ENCODE results near the gene AFF3. TPM values are rescaled to one million over a fixed set of nuclear protein-coding genes. Genes with fewer than 3 reads are reported as not detected.

The AFF3 gene
- total and polyA plus RNA-seq, 3 donors from 2014 or later = 18.0 to 34.4 (median 27.1) TPM

GRCh38 chr2:99514357-99514756, 628.0 kb downstream of the AFF3 start:
- no peaks in the 10 kb centered on the region for H3K9me3 ChIP-seq
- 89 to 95% methylated on average over 4 of the region's 4 CpGs for WGBS, 2 donors
- H3K36me3 ChIP-seq (ENCODE audit: low read depth, missing control alignments) = no peaks in the 10 kb centered on the region
- no peaks in the 10 kb centered on the region for H3K27me3 ChIP-seq
- no peak overlapping the region for H3K4me3 ChIP-seq
- no peak overlapping the region for H3K27ac ChIP-seq
- intact Hi-C loops (cut with DNase I; ENCODE audit: low total_unique reads) = no loop called here
- no peak for DNase-seq
- H3K4me1 ChIP-seq = no peaks in the 10 kb centered on the region
- TF ChIP-seq POLR2A (IDR thresholded peaks at IDR 0.05) (no peak), CTCF (IDR thresholded peaks at IDR 0.05) (no peak)

- Histone ChIP-seq H3K9me3 (no peaks in the 10 kb centered on the region), H3K27ac (no peak overlapping the region), H3K4me1 (no peaks in the 10 kb centered on the region), H3K36me3 (ENCODE audit: low read depth, missing control alignments) (no peaks in the 10 kb centered on the region), H3K4me3 (no peak overlapping the region), H3K27me3 (no peaks in the 10 kb centered on the region)
- intact Hi-C loops (cut with DNase I; ENCODE audit: low total_unique reads) = no loop called here
- TF ChIP-seq CTCF (IDR thresholded peaks at IDR 0.05) (no peak), POLR2A (IDR thresholded peaks at IDR 0.05) (no peak)
- 45 to 77% methylated on average over 1 of the region's 1 CpG for WGBS, 2 donors
- DNase-seq = no peak
Observed at GRCh38 chr2:99512181-99512591, 630.2 kb downstream of the AFF3 start.

- no peak for TF ChIP-seq POLR2A (IDR thresholded peaks at IDR 0.05)
- no peak for TF ChIP-seq CTCF (IDR thresholded peaks at IDR 0.05)
- Histone ChIP-seq H3K36me3 (ENCODE audit: low read depth, missing control alignments) (no peaks in the 10 kb centered on the region), H3K9me3 (no peaks in the 10 kb centered on the region), H3K4me1 (no peaks in the 10 kb centered on the region), H3K27ac (no peak overlapping the region), H3K4me3 (no peak overlapping the region), H3K27me3 (no peaks in the 10 kb centered on the region)
- no peak for DNase-seq
- intact Hi-C loops (cut with DNase I; ENCODE audit: low total_unique reads) = no loop called here
- 69 to 84% methylated on average over 4 of the region's 4 CpGs for WGBS, 2 donors
Observed at GRCh38 chr2:99509387-99509786, 633.0 kb downstream of the AFF3 start.

GRCh38 chr2:99507937-99508818, 634.2 kb downstream of the AFF3 start:
- Histone ChIP-seq H3K4me3 (no peak overlapping the region), H3K27me3 (no peaks in the 10 kb centered on the region), H3K9me3 (no peaks in the 10 kb centered on the region), H3K36me3 (ENCODE audit: low read depth, missing control alignments) (no peaks in the 10 kb centered on the region), H3K4me1 (no peaks in the 10 kb centered on the region), H3K27ac (no peak overlapping the region)
- 93 to 96% methylated on average over 7 of the region's 7 CpGs for WGBS, 2 donors
- no peak for TF ChIP-seq POLR2A (IDR thresholded peaks at IDR 0.05)
- TF ChIP-seq CTCF (IDR thresholded peaks at IDR 0.05) = no peak
- no peak for DNase-seq
- intact Hi-C loops (cut with DNase I; ENCODE audit: low total_unique reads) = no loop called here
